Colonic mucosa (tissue), 4 donors: ENCODE data around the gene KPNB1. TPM values are rescaled to one million over a fixed set of nuclear protein-coding genes. Genes with fewer than 3 reads are reported as not detected.

ENCODE experiments used
- DNase-seq: peaks from one replicate; pipeline ENCODE4 v3.0.0-alpha.2; 2020
- H3K27ac ChIP-seq: fragments of 200-600 bp; one replicate; pipeline ENCODE4 v1.8.0; 2021
- H3K27me3 ChIP-seq: fragments of 200-600 bp; one replicate; pipeline ENCODE4 v1.8.0; 2021
- H3K36me3 ChIP-seq: fragments of 200-600 bp; one replicate; pipeline ENCODE4 v1.8.0; 2021
- H3K4me1 ChIP-seq: fragments of 200-600 bp; one replicate; pipeline ENCODE4 v1.8.0; 2021; ENCODE audit warnings: mild to moderate bottlenecking
- H3K4me3 ChIP-seq: fragments of 200-600 bp; one replicate; pipeline ENCODE4 v1.8.0; 2021
- H3K9ac ChIP-seq, 2 donors: one replicate each; pipeline ENCODE4 v1.7.0; 2013; ENCODE audit warnings: control low read depth in 2 of 2, low read depth in 2 of 2, low read length in 2 of 2
- H3K9me3 ChIP-seq: fragments of 200-600 bp; one replicate; pipeline ENCODE4 v1.8.0; 2021
- CTCF ChIP-seq: fragments of 200-600 bp; IDR thresholded peaks from one replicate; pipeline ENCODE4 v1.8.0; 2022; ENCODE audit warnings: antibody characterized with exemption, mild to moderate bottlenecking
- intact Hi-C: fragments of 100-400 bp; cut with DNase I; formaldehyde crosslinking; loops from one replicate; pipeline ENCODE4 v1.14.1; 2022
- total RNA-seq, 2 donors: library from RNA; stranded (reverse); fragmentation: NEBNext Ultra II Directional in 1 of 2; extraction: Animal tissue kit (Norgen Biotek cat#: 25700) in 1 of 2; gene quantifications; one replicate each; pipeline ENCODE4 v1.2.1, GENCODE V29; 2021
- donor health status: healthy.
- donor health status: DM: no; HTN: no; CAD: no.
- donor health status: DM: no; HTN: no; CAD: no.

The KPNB1 gene
- total RNA-seq, 2 donors from 2014 or later, result 247 to 356 TPM

DNA sequence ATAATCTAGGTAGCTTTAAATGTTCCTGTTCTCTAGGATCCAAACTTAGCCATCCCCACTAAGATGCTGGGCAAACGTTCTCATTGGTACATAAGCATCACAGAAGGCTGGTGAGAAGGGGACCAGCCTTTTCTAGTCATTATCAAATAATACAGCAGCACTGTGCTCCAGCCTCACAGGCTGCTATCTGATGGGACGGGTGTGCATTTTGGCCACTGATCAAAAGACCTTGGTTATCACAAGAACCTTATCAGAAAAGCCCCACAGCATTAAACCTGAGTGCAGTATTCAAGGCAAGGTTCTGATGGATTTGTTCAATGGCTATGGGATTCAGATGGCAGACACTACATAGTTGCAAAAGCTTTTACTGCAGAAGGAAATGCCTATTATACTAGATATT is 19.1 kb upstream of the KPNB1 start:
- Histone ChIP-seq H3K36me3 (no peaks in the 10 kb centered on the region), H3K4me1 (no peaks in the 10 kb centered on the region), H3K9me3 (no peaks in the 10 kb centered on the region), H3K9ac (no peak overlapping the region), H3K4me3 (no peak overlapping the region), H3K27ac (no peak overlapping the region), H3K27me3 (no peaks in the 10 kb centered on the region)
- intact Hi-C loops, result no loop called here
- TF ChIP-seq CTCF, result no peak
- DNase-seq, result no peak

DNA sequence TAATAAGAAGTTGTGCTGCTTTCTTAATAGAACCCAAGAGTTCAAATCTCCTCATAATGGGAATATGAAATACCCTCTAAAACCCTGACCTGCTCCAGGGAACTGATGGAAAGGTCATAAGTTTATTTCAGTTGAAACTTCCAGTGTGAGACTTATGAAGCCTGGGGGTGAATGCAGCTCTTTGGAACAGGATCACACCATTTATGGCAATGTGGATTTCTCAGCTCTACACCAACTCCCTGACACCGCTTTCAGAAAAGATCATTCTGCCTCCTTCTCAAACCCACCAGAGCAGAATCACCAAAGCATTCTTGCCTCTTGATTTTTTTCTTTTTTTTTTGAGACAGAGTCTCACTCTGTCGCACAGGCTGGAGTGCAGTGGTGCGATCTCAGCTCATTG is 16.7 kb upstream of the KPNB1 start:
- intact Hi-C loops, result no loop called here
- Histone ChIP-seq H3K4me3 (no peak overlapping the region), H3K9ac (no peak overlapping the region)

DNA sequence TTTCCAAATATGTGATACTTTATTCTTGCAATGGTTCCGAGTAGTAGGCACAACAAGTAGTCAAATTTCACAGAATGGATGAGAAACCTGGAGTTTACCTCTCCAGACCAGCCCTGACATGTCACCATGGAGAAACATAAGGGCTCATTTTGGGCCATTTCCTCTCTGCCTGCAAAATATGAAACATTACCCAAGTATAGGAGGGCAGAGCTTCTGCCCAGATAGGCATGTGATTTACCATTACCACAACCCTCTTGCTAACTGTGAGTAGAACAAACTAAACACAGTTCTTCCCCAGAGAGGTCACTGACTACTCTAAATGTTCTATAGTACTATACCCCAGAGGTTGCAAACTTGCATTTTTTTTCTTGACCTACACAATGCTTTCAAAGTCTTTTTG is 15.7 kb upstream of the KPNB1 start:
- no peak overlapping the region for H3K27ac ChIP-seq
- H3K4me1 ChIP-seq, result no peaks in the 10 kb centered on the region
- H3K36me3 ChIP-seq, result no peaks in the 10 kb centered on the region
- intact Hi-C loops, result no loop called here
- DNase-seq, result no peak
- TF ChIP-seq CTCF, result no peak
- no peak overlapping the region for H3K9ac ChIP-seq
- H3K27me3 ChIP-seq, result no peaks in the 10 kb centered on the region
- H3K9me3 ChIP-seq, result no peaks in the 10 kb centered on the region
- no peak overlapping the region for H3K4me3 ChIP-seq

More for the DNA sequence above, 16.7 kb upstream of the KPNB1 start:
- H3K27me3 ChIP-seq, result no peaks in the 10 kb centered on the region
- no peak for TF ChIP-seq CTCF
- DNase-seq, result no peak
- H3K36me3 ChIP-seq, result no peaks in the 10 kb centered on the region
- no peaks in the 10 kb centered on the region for H3K4me1 ChIP-seq
- H3K27ac ChIP-seq, result no peak overlapping the region
- H3K9me3 ChIP-seq, result no peaks in the 10 kb centered on the region

GRCh38 chr17:47634870-47635269 is 14.8 kb upstream of the KPNB1 start:
- Histone ChIP-seq H3K9me3 (no peaks in the 10 kb centered on the region), H3K9ac (no peak overlapping the region), H3K4me3 (no peak overlapping the region), H3K4me1 (no peaks in the 10 kb centered on the region), H3K27me3 (no peaks in the 10 kb centered on the region), H3K27ac (no peak overlapping the region), H3K36me3 (no peaks in the 10 kb centered on the region)
- no peak for TF ChIP-seq CTCF
- no peak for DNase-seq
- intact Hi-C loops, result no loop called here

- intact Hi-C loops, result no loop called here
- no peak for TF ChIP-seq CTCF
Observed at GRCh38 chr17:47635734-47636133, 14.0 kb upstream of the KPNB1 start.

More at GRCh38 chr17:47635734-47636133, 14.0 kb upstream of the KPNB1 start:
- Histone ChIP-seq H3K27ac (no peak overlapping the region), H3K36me3 (no peaks in the 10 kb centered on the region), H3K9me3 (no peaks in the 10 kb centered on the region), H3K9ac (no peak overlapping the region), H3K4me3 (no peak overlapping the region), H3K4me1 (no peaks in the 10 kb centered on the region), H3K27me3 (no peaks in the 10 kb centered on the region)
- DNase-seq, result no peak
